ES-I3 (cell line): ENCODE measurements around the gene BACE2.
"Not testable (repeated sequence)": the region's sequence is repeated elsewhere in the genome, so short reads cannot be mapped to it uniquely, and the experiment has no call there.

Source experiments
- H3K36me3 ChIP-seq: 2 replicates; pipeline ENCODE4 v1.6.1; 2013; ENCODE audit warnings: mild to moderate bottlenecking, low read length, control low read depth, moderate library complexity; ENCODE audit not compliant: insufficient read depth
- H3K4me1 ChIP-seq: 2 replicates; pipeline ENCODE4 v1.6.1; 2013; ENCODE audit warnings: mild to moderate bottlenecking, control low read depth, low read length; ENCODE audit not compliant: insufficient read depth
- H3K9ac ChIP-seq: 2 replicates; pipeline ENCODE4 v1.6.1; 2013; ENCODE audit warnings: low read depth, mild to moderate bottlenecking, low read length, moderate library complexity
- H3K9me3 ChIP-seq: 2 replicates; pipeline ENCODE4 v1.6.1; 2013; ENCODE audit warnings: mild to moderate bottlenecking, low read length, moderate library complexity; ENCODE audit not compliant: control insufficient read depth, insufficient read depth

BACE2 gene

GRCh38 chr21:41183575-41183974 lies 15.6 kb downstream of the BACE2 start:
- Histone ChIP-seq H3K36me3 (no peaks in the 10 kb centered on the region), H3K9me3 (peaks cover 4% of the 10 kb centered on the region; the same call in 1 of the 2 replicates), H3K9ac (no peak overlapping the region), H3K4me1 (peaks cover 19% of the 10 kb centered on the region)

GRCh38 chr21:41185802-41186201 lies 17.8 kb downstream of the BACE2 start:
- no peaks in the 10 kb centered on the region for H3K36me3 ChIP-seq
- H3K9me3 ChIP-seq, result peaks cover 4% of the 10 kb centered on the region; the same call in 1 of the 2 replicates
- H3K4me1 ChIP-seq, result peaks cover 16% of the 10 kb centered on the region
- no peak overlapping the region for H3K9ac ChIP-seq

GRCh38 chr21:41186755-41187536 lies 19.0 kb downstream of the BACE2 start:
- peaks cover 16% of the 10 kb centered on the region for H3K4me1 ChIP-seq
- H3K9ac ChIP-seq, result no peak overlapping the region
- H3K36me3 ChIP-seq, result no peaks in the 10 kb centered on the region
- H3K9me3 ChIP-seq, result peaks cover 4% of the 10 kb centered on the region; the same call in 1 of the 2 replicates

- Histone ChIP-seq H3K9me3 (peaks cover under 1% of the 10 kb centered on the region; the same call in 1 of the 2 replicates), H3K4me1 (peaks cover 16% of the 10 kb centered on the region)
Measured at GRCh38 chr21:41187537-41188025, 19.6 kb downstream of the BACE2 start.

GRCh38 chr21:41188486-41189149 lies 20.7 kb downstream of the BACE2 start:
- Histone ChIP-seq H3K9me3 (no peaks in the 10 kb centered on the region; the same call in 1 of the 2 replicates), H3K36me3 (no peaks in the 10 kb centered on the region), H3K9ac (no peak overlapping the region), H3K4me1 (peaks cover 8% of the 10 kb centered on the region)

More at GRCh38 chr21:41187537-41188025, 19.6 kb downstream of the BACE2 start:
- no peak overlapping the region for H3K9ac ChIP-seq
- H3K36me3 ChIP-seq, result no peaks in the 10 kb centered on the region

GRCh38 chr21:41189150-41189745 lies 21.3 kb downstream of the BACE2 start:
- Histone ChIP-seq H3K4me1 (peaks cover 3% of the 10 kb centered on the region), H3K9me3 (no peaks in the 10 kb centered on the region; the same call in 1 of the 2 replicates), H3K36me3 (no peaks in the 10 kb centered on the region), H3K9ac (no peak overlapping the region)

GRCh38 chr21:41192552-41192951 lies 24.6 kb downstream of the BACE2 start:
- H3K9ac ChIP-seq, H3K4me1 ChIP-seq, H3K9me3 ChIP-seq, H3K36me3 ChIP-seq: not testable (repeated sequence)

- Histone ChIP-seq H3K9me3 (no peaks in the 10 kb centered on the region), H3K9ac (no peak overlapping the region), H3K4me1 (no peaks in the 10 kb centered on the region), H3K36me3 (no peaks in the 10 kb centered on the region)
Measured at GRCh38 chr21:41195311-41195710, 27.4 kb downstream of the BACE2 start.

- no peaks in the 10 kb centered on the region for H3K4me1 ChIP-seq
- no peak overlapping the region for H3K9ac ChIP-seq
- H3K36me3 ChIP-seq, result no peaks in the 10 kb centered on the region
- H3K9me3 ChIP-seq, result no peaks in the 10 kb centered on the region
Measured at GRCh38 chr21:41196993-41197392, 29.0 kb downstream of the BACE2 start.

- no peaks in the 10 kb centered on the region for H3K9me3 ChIP-seq
- H3K36me3 ChIP-seq, result no peaks in the 10 kb centered on the region
- no peaks in the 10 kb centered on the region for H3K4me1 ChIP-seq
- H3K9ac ChIP-seq, result no peak overlapping the region
Measured at GRCh38 chr21:41197582-41197981, 29.6 kb downstream of the BACE2 start.

GRCh38 chr21:41198647-41199046 lies 30.7 kb downstream of the BACE2 start:
- not testable (repeated sequence) for H3K9ac ChIP-seq, H3K36me3 ChIP-seq, H3K4me1 ChIP-seq, H3K9me3 ChIP-seq

- H3K36me3 ChIP-seq, result no peaks in the 10 kb centered on the region
- H3K4me1 ChIP-seq, result no peaks in the 10 kb centered on the region
- no peak overlapping the region for H3K9ac ChIP-seq
- H3K9me3 ChIP-seq, result no peaks in the 10 kb centered on the region
Measured at GRCh38 chr21:41199123-41199522, 31.2 kb downstream of the BACE2 start.

GRCh38 chr21:41199588-41199987 lies 31.6 kb downstream of the BACE2 start:
- Histone ChIP-seq H3K4me1 (no peaks in the 10 kb centered on the region), H3K9ac (no peak overlapping the region), H3K36me3 (no peaks in the 10 kb centered on the region), H3K9me3 (no peaks in the 10 kb centered on the region)

GRCh38 chr21:41201385-41201784 lies 33.4 kb downstream of the BACE2 start:
- no peaks in the 10 kb centered on the region; the same call in 1 of the 2 replicates for H3K36me3 ChIP-seq
- H3K4me1 ChIP-seq, result no peaks in the 10 kb centered on the region
- no peaks in the 10 kb centered on the region; the same call in 1 of the 2 replicates for H3K9me3 ChIP-seq
- H3K9ac ChIP-seq, result no peak overlapping the region
